Muscle of back (tissue), 13 donors: ENCODE results near the gene FARSB. TPM values are rescaled to one million over a fixed set of nuclear protein-coding genes. Genes with fewer than 3 reads are reported as not detected.
"Not testable (repeated sequence)": the region's sequence is repeated elsewhere in the genome, so short reads cannot be mapped to it uniquely, and the experiment has no call there.

Experiments
- DNase-seq, 3 donors: peaks; one replicate each; pipeline versions ENCODE4 v3.0.0 to v3.0.0-alpha.2; 2013
- long read RNA-seq, 9 donors: transcript quantifications; one replicate each; lab custom pipeline, GENCODE V29; 2026
- polyA plus RNA-seq, 10 donors: library from polyadenylated mRNA; unstranded; fragments of 120-200 nt; gene quantifications; one replicate each; pipeline ENCODE4 v1.2.1, GENCODE V29; 2013; ENCODE audit not compliant: insufficient read length in 10 of 10

Gene FARSB
- 10 to 100 TPM; 21.7 to 29.8 (median 26.2) TPM for polyA plus RNA-seq
- long read RNA-seq, donor 1, transcript FARSB-201 (17 exons, 3,369 nt) = major isoform, 9 of 14 reads
- long read RNA-seq, donor 1, partial matches to known transcripts = 5 of 14 reads
- long read RNA-seq, donor 1, other reads (novel, unspliced or antisense) = 0 of 14 reads
- long read RNA-seq, donor 2, transcript FARSB-201 (17 exons, 3,369 nt) = major isoform, 6 of 6 reads
- long read RNA-seq, donor 2, partial matches to known transcripts = 0 of 6 reads
- long read RNA-seq, donor 2, other reads (novel, unspliced or antisense) = 0 of 6 reads
- long read RNA-seq, donor 3 = 0 reads
- long read RNA-seq, donor 4, partial matches to known transcripts = 0 of 3 reads
- long read RNA-seq, donor 4, other reads (novel, unspliced or antisense) = 0 of 3 reads
- long read RNA-seq, donor 5, transcript FARSB-201 (17 exons, 3,369 nt) = major isoform, 8 of 8 reads
- long read RNA-seq, donor 5, partial matches to known transcripts = 0 of 8 reads
- long read RNA-seq, donor 5, other reads (novel, unspliced or antisense) = 0 of 8 reads
- long read RNA-seq, donor 6, transcript FARSB-201 (17 exons, 3,369 nt) = major isoform, 7 of 7 reads
- long read RNA-seq, donor 6, partial matches to known transcripts = 0 of 7 reads
- long read RNA-seq, donor 6, other reads (novel, unspliced or antisense) = 0 of 7 reads
- long read RNA-seq, donor 7, partial matches to known transcripts = 0 of 2 reads
- long read RNA-seq, donor 7, other reads (novel, unspliced or antisense) = 0 of 2 reads
- long read RNA-seq, donor 8, transcript FARSB-201 (17 exons, 3,369 nt) = major isoform, 8 of 13 reads
- long read RNA-seq, donor 8, partial matches to known transcripts = 5 of 13 reads
- long read RNA-seq, donor 8, other reads (novel, unspliced or antisense) = 0 of 13 reads
- long read RNA-seq, donor 9 = 0 reads

- peak; percentile 96 to 98 (median 98) for DNase-seq
Observed at GRCh38 chr2:222655787-222656525, at the start of gene FARSB. FARSB (minus strand) TSS chr2:222656092; CDS start chr2:222656073, 19 bp downstream.

GRCh38 chr2:222703886-222704285, 48.0 kb upstream of the FARSB start:
- DNase-seq = no peak

GRCh38 chr2:222703091-222703490, 47.2 kb upstream of the FARSB start:
- DNase-seq = no peak

GRCh38 chr2:222701721-222702131, 45.8 kb upstream of the FARSB start:
- no peak for DNase-seq

DNA sequence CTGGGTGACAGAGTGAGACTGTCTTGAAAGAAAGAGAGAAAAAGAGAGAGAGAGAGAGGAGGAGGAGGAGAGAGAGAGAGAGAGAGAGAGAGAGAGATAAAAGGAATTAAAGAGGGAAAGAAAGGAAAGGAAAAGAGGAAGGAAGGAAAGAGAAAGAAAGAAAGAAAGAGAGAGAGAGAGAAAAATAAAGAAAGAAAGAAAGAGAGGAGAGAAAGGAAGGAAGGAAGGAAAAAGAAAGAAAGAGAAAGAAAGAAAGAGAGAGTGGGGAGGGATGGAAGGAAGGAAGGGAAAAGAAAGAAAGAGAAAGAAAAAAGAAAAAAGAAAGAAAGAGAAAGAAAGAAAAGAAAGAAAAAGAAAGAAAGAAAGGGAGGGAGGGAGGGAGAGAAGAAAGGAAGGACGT, 45.3 kb upstream of the FARSB start:
- no peak for DNase-seq

- DNase-seq = no peak
Observed at GRCh38 chr2:222698276-222698675, 42.4 kb upstream of the FARSB start.

DNA sequence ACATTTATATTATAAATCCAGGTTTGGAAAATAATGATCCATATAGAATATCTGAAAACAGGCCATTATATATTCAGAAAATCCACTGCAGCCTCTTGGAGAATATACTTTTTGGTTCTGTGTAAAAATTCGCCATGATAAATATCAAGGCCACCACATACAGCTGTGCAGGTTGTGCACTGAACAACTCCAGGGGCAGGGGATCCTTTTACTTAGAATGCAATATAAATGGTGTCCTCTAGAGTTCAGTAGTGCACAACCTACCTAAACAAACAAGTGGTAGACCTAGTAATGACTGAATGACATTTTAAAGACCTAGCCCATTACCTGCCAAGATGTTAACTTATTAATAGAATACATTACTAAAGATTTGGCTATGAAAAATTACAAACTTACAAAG, 37.9 kb upstream of the FARSB start:
- DNase-seq = no peak

DNA sequence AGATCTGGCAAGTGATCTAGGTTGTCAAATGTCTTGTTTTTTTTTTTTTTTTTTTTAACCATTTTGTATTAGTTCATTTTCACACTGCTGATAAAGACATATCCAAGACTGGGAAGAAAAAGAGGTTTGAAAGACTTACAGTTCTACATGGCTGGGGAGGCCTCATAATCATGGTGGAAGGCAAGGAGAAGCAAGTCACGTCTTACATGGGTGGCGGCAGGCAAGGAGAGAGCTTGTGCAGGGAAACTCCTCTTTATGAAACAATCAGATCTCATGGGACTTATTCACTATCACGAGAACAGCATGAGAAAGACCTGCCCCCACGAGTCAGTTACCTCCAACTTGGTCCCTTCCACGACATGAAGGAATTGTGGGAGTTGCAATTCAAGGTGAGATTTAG, 37.5 kb upstream of the FARSB start:
- DNase-seq = not testable (repeated sequence)

DNA sequence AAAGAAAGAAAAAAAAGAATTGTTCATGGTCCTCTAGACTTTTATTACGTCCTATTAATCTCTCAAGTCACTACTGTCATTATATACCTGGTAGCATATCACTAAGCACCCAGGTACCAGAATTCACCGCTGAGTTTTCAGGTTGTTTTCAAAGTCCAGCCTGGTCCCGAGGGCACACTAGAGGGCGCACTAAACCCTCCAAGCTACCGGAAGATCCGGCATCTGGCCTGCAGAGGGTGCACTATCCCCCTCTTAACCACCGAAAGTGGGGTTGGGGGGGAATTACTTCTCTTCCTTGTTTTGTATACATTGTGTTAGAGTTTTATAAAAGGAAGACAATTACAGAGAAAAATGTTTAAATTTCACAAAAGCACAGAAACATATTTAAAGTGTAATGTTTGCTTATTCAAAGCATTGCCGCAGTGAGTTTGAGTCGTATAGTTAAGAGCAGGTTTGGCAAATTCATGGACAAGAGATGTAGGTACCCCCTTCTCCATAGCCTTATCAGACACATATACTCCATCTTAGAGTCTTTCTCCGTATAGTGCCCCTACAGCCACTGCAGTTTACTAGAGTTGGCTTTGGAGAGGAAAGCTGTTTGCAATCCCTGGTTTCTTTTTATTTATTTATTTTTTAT, 34.8 kb upstream of the FARSB start:
- DNase-seq = peak; percentile 52 to 81 (median 78)

DNA sequence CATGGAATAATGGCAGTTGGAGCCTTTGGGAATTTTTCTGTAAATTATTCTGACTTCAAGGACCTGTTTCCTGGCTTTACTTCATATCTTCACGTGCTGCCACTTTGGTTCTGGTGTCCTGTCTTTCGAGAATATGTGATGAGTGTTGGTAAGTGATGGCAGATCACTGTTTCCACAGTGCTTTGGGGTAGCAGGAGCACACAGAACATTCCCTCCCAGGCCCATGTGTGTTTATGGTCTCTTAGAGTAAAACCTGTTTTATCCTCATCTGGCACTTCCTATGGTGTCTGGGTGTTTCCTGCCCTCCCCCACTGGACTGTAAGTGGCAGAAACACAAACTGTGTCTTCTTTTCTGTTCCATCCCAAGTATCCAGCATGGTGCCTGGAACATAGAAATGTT, 33.4 kb upstream of the FARSB start:
- no peak for DNase-seq

GRCh38 chr2:222688917-222689316, 33.0 kb upstream of the FARSB start:
- DNase-seq = peak in 1 of 3 donors; percentile 19

DNA sequence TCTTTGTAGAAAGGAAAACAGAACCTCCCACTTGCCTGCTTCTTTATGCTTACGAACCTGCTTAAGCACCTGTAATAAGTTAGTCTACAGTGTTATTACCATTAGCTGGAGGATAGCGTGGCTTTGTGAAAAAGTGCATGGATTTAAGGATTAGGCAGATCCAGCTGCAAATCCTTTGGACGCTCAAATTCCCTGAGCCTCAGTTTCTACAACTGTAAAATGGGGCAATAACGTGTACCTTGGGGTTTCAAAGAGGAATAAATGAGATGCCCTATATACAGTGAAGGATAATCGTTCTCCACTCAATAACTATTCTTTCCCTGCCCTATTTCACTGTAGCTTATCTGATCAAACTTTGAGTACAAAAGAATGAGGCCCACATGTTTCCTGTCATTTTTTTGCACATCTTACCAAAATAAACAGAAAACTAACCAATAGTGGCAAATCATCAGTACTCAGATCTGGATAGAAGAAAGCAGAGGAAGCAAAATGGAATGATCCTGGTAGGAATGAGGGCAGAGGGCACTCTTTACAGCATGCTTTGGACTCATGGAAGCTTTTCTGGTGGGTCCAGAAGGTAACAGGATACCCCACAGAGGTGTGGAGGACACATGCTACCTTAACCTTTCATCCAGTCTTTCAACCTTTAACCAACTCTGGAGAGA, 30.3 kb upstream of the FARSB start:
- DNase-seq = no peak

DNA sequence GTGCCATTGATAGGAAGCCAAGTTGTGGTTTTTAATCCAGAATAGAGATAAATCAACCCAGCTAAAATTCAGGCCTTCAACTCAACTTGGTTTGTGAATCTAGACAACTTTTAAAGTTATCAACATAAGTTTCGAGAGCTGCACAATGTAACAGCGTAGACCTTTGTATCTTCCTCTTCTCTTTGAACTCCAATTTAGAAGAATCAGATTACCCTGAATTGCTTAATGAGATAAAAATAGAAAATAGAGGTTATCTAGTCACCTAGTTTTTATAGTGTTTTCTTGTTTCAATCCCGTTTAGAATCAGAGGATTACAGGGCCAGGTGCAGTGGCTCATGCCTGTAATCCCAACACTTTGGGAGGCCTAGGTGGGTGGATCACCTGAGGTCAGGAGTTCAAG, 27.9 kb upstream of the FARSB start:
- DNase-seq = no peak

DNA sequence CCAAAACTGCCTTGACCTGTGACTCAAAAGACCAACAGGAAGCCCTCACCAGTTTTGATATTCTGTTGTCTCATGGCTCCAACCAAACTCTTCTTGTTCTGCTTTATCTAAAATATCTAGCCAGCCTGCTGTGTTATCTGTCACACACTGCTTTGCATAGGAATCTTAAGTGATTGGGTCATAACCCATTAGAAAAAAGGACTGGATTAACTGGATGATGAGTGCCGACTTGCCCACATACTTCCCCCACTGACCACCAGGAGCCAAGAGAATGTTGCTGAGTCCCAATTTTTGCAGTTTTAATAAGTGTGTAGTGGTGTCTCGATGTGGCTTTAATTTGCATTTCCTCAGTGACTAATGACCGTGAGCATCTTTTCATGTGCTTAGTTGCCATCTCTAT, 22.1 kb upstream of the FARSB start:
- no peak for DNase-seq

GRCh38 chr2:222673883-222674282, 18.0 kb upstream of the FARSB start:
- no peak for DNase-seq

DNA sequence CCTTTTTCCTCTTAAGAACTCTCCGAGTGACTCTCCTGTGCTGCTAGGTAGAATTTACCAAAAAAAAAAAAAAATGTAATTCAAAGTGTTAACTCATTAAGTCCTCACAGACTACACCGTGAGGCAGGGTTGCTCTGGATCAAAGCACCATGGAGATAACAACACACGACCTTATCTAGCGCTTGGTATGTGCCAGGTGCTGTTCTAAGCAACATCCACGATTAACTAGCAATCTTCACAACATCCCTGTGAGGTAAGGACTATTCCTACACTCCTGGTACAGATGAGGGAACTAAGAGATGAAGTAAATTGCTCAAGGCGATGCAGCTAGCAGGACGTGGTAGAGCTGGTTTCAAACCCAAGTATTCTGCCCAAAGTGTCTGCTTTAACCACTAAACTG, 17.4 kb upstream of the FARSB start:
- DNase-seq = no peak

- DNase-seq = no peak
Observed at GRCh38 chr2:222672068-222672401, 16.1 kb upstream of the FARSB start.

- peak in 1 of 3 donors; percentile 56 for DNase-seq
Observed at GRCh38 chr2:222671259-222672067, 15.6 kb upstream of the FARSB start, which contains the start of gene MOGAT1. MOGAT1 (plus strand) TSS chr2:222671658; CDS start chr2:222671786, 128 bp downstream.

GRCh38 chr2:222670191-222671038, 14.5 kb upstream of the FARSB start:
- DNase-seq = no peak
